SK-N-SH (cell line): ENCODE results near the gene RAP1GAP.

Experiments
- EP300 ChIP-seq, 2 experiments: IDR thresholded peaks; 2 replicates each; pipeline versions ENCODE4 v1.4.0 to v1.6.1; 2012; ENCODE audit warnings: borderline replicate concordance in 1 of 2, low read depth in 1 of 2, low read length in 1 of 2
- EZH2phosphoT487 ChIP-seq: fragments of 200-600 bp; sonication (generic); IDR thresholded peaks from 2 replicates; pipeline ENCODE4 v1.6.1; 2017; ENCODE audit warnings: low read depth, mixed run types, mild to moderate bottlenecking, antibody characterized with exemption, moderate library complexity, borderline replicate concordance
- POLR2AphosphoS5 ChIP-seq: IDR thresholded peaks from 2 replicates; pipeline ENCODE4 v1.6.1; 2012; ENCODE audit warnings: low read depth, low read length
- TF ChIP-seq, protein P1 (sequence below): fragments of 200-600 bp; sonication (generic); IDR thresholded peaks from 2 replicates; pipeline ENCODE4 v1.6.1; 2017; ENCODE audit warnings: antibody characterized with exemption, mild to moderate bottlenecking, moderate library complexity

- TF ChIP-seq, protein P1, sequence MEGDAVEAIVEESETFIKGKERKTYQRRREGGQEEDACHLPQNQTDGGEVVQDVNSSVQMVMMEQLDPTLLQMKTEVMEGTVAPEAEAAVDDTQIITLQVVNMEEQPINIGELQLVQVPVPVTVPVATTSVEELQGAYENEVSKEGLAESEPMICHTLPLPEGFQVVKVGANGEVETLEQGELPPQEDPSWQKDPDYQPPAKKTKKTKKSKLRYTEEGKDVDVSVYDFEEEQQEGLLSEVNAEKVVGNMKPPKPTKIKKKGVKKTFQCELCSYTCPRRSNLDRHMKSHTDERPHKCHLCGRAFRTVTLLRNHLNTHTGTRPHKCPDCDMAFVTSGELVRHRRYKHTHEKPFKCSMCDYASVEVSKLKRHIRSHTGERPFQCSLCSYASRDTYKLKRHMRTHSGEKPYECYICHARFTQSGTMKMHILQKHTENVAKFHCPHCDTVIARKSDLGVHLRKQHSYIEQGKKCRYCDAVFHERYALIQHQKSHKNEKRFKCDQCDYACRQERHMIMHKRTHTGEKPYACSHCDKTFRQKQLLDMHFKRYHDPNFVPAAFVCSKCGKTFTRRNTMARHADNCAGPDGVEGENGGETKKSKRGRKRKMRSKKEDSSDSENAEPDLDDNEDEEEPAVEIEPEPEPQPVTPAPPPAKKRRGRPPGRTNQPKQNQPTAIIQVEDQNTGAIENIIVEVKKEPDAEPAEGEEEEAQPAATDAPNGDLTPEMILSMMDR = no peak
- TF ChIP-seq EP300 (IDR thresholded peaks at IDR 0.05; ENCODE audit: borderline replicate concordance in 1 of 2, low read depth in 1 of 2, low read length in 1 of 2) = no peak
- TF ChIP-seq POLR2AphosphoS5 = no peak
- no peak for TF ChIP-seq EZH2phosphoT487
Measured at GRCh38 chr1:21650400-21650799, 18.8 kb downstream of the RAP1GAP start.
